MM.1S (cell line): ENCODE data around the gene CPA1.

Source experiments
- DNase-seq: peaks from one replicate; pipeline ENCODE4 v3.0.0-alpha.2; 2015
- H2AFZ ChIP-seq: fragments of 300-600 bp; sonication (generic); 2 replicates; pipeline ENCODE4 v1.6.0; 2016; ENCODE audit warnings: antibody characterized with exemption, low read length
- H3F3A ChIP-seq: fragments of 300-600 bp; sonication (generic); 2 replicates; pipeline ENCODE4 v1.6.1; 2016; ENCODE audit warnings: mild to moderate bottlenecking, antibody characterized with exemption, low read length, moderate library complexity, mixed read lengths; ENCODE audit not compliant: insufficient read depth
- H3K27ac ChIP-seq: fragments of 300-600 bp; sonication (generic); 2 replicates; pipeline ENCODE4 v1.5.1; 2016; ENCODE audit warnings: mild to moderate bottlenecking, low read length
- H3K27me3 ChIP-seq: fragments of 300-600 bp; sonication (generic); replicated peaks from 2 replicates; pipeline ENCODE4 v1.6.0; 2016; ENCODE audit warnings: low read length; ENCODE audit not compliant: insufficient read depth
- H3K36me3 ChIP-seq: fragments of 300-600 bp; sonication (generic); replicated peaks from 2 replicates; pipeline ENCODE4 v1.6.1; 2016; ENCODE audit warnings: mild to moderate bottlenecking, low read length, mixed read lengths; ENCODE audit not compliant: insufficient read depth
- H3K4me1 ChIP-seq: fragments of 300-600 bp; sonication (generic); 2 replicates; pipeline ENCODE4 v1.6.1; 2016; ENCODE audit warnings: low read length, mixed read lengths
- H3K4me2 ChIP-seq: fragments of 300-600 bp; sonication (generic); 2 replicates; pipeline ENCODE4 v1.6.0; 2016; ENCODE audit warnings: low read depth, low read length
- H3K4me3 ChIP-seq: fragments of 300-600 bp; sonication (generic); 2 replicates; pipeline ENCODE4 v1.5.1; 2016; ENCODE audit warnings: low read length, mixed read lengths
- H3K79me2 ChIP-seq: fragments of 300-600 bp; sonication (generic); 2 replicates; pipeline ENCODE4 v1.6.1; 2016; ENCODE audit warnings: mixed run types, low read length, mixed read lengths
- H3K9ac ChIP-seq: fragments of 300-600 bp; sonication (generic); 2 replicates; pipeline ENCODE4 v1.6.1; 2016; ENCODE audit warnings: low read length, mixed read lengths
- H3K9me2 ChIP-seq: fragments of 300-600 bp; sonication (generic); replicated peaks from 2 replicates; pipeline ENCODE4 v1.6.1; 2016; ENCODE audit warnings: mild to moderate bottlenecking, low read length, mixed read lengths; ENCODE audit not compliant: insufficient read depth
- H3K9me3 ChIP-seq: fragments of 300-600 bp; sonication (generic); replicated peaks from 2 replicates; pipeline ENCODE4 v1.6.1; 2016; ENCODE audit warnings: mild to moderate bottlenecking, low read length, mixed read lengths; ENCODE audit not compliant: insufficient read depth
- H4K20me1 ChIP-seq: fragments of 300-600 bp; sonication (generic); 2 replicates; pipeline ENCODE4 v1.6.1; 2016; ENCODE audit warnings: mild to moderate bottlenecking, low read length, moderate library complexity, mixed read lengths; ENCODE audit not compliant: insufficient read depth
- CTCF ChIP-seq: fragments of 300-600 bp; sonication (generic); IDR thresholded peaks from 2 replicates; pipeline ENCODE4 v1.5.1; 2016; ENCODE audit warnings: antibody characterized with exemption, low read length, mixed read lengths
- EZH2 ChIP-seq: fragments of 300-600 bp; sonication (generic); optimal IDR thresholded peaks from 2 replicates; pipeline ENCODE3; 2017; ENCODE audit warnings: low read depth, mild to moderate bottlenecking, antibody characterized with exemption, low read length, mixed read lengths
- EZH2phosphoT487 ChIP-seq: fragments of 300-600 bp; sonication (generic); IDR thresholded peaks from 2 replicates; pipeline ENCODE4 v1.6.1; 2018; ENCODE audit warnings: antibody characterized with exemption, low read length

The CPA1 gene

GRCh38 chr7:130417213-130417612, 36.9 kb downstream of the CPA1 start:
- no peaks in the 10 kb centered on the region for H3K9me2 ChIP-seq
- no peak overlapping the region for H3K9ac ChIP-seq
- no peak for TF ChIP-seq EZH2
- TF ChIP-seq EZH2phosphoT487: no peak
- TF ChIP-seq CTCF: no peak

GRCh38 chr7:130418306-130418705, 38.0 kb downstream of the CPA1 start:
- no peaks in the 10 kb centered on the region for H3K36me3 ChIP-seq
- H3K4me2 ChIP-seq: no peak overlapping the region
- H3F3A ChIP-seq: no peaks in the 10 kb centered on the region
- no peak overlapping the region for H2AFZ ChIP-seq
- H3K27me3 ChIP-seq: no peaks in the 10 kb centered on the region
- TF ChIP-seq CTCF (no peak), EZH2 (no peak), EZH2phosphoT487 (no peak)
- no peaks in the 10 kb centered on the region for H3K4me1 ChIP-seq
- H4K20me1 ChIP-seq: no peaks in the 10 kb centered on the region
- no peak overlapping the region for H3K4me3 ChIP-seq
- H3K79me2 ChIP-seq: no peaks in the 10 kb centered on the region
- H3K9ac ChIP-seq: no peak overlapping the region
- H3K27ac ChIP-seq: no peak overlapping the region
- no peaks in the 10 kb centered on the region for H3K9me3 ChIP-seq
- DNase-seq: no peak
- H3K9me2 ChIP-seq: no peaks in the 10 kb centered on the region

More at GRCh38 chr7:130417213-130417612, 36.9 kb downstream of the CPA1 start:
- Histone ChIP-seq H3K27me3 (no peaks in the 10 kb centered on the region), H3K79me2 (no peaks in the 10 kb centered on the region), H3K4me1 (no peaks in the 10 kb centered on the region), H3K27ac (no peak overlapping the region), H4K20me1 (no peaks in the 10 kb centered on the region), H2AFZ (no peak overlapping the region), H3K36me3 (no peaks in the 10 kb centered on the region), H3K4me2 (no peak overlapping the region), H3K9me3 (no peaks in the 10 kb centered on the region), H3F3A (no peaks in the 10 kb centered on the region), H3K4me3 (no peak overlapping the region)
- DNase-seq: no peak

- H3K9me3 ChIP-seq: no peaks in the 10 kb centered on the region
- H3K4me1 ChIP-seq: no peaks in the 10 kb centered on the region
- DNase-seq: no peak
- H3K4me2 ChIP-seq: no peak overlapping the region
- H3K9me2 ChIP-seq: no peaks in the 10 kb centered on the region
- no peak overlapping the region for H2AFZ ChIP-seq
- H3K27me3 ChIP-seq: no peaks in the 10 kb centered on the region
- TF ChIP-seq EZH2phosphoT487: no peak
- TF ChIP-seq EZH2: no peak
- no peaks in the 10 kb centered on the region for H4K20me1 ChIP-seq
- no peaks in the 10 kb centered on the region for H3F3A ChIP-seq
- H3K36me3 ChIP-seq: no peaks in the 10 kb centered on the region
- no peak overlapping the region for H3K4me3 ChIP-seq
- H3K9ac ChIP-seq: no peak overlapping the region
- H3K27ac ChIP-seq: no peak overlapping the region
- H3K79me2 ChIP-seq: no peaks in the 10 kb centered on the region
These were observed 39.4 kb downstream of the CPA1 start for GRCh38 chr7:130419658-130420057.

GRCh38 chr7:130420943-130421578, 40.8 kb downstream of the CPA1 start:
- H3K27me3 ChIP-seq: no peaks in the 10 kb centered on the region
- H3K4me1 ChIP-seq: no peaks in the 10 kb centered on the region
- H3F3A ChIP-seq: no peaks in the 10 kb centered on the region
- no peak overlapping the region for H3K4me3 ChIP-seq
- no peak for DNase-seq
- no peak overlapping the region for H3K4me2 ChIP-seq
- TF ChIP-seq EZH2phosphoT487 (no peak), EZH2 (no peak), CTCF (no peak)
- no peaks in the 10 kb centered on the region for H3K36me3 ChIP-seq
- no peaks in the 10 kb centered on the region for H3K9me2 ChIP-seq
- H4K20me1 ChIP-seq: no peaks in the 10 kb centered on the region
- no peaks in the 10 kb centered on the region for H3K79me2 ChIP-seq
- no peaks in the 10 kb centered on the region for H3K9me3 ChIP-seq
- H3K27ac ChIP-seq: no peak overlapping the region
- H2AFZ ChIP-seq: no peak overlapping the region
- H3K9ac ChIP-seq: no peak overlapping the region
